GM23338 (cell line): ENCODE data around the gene PIH1D2. TPM values are rescaled to one million over a fixed set of nuclear protein-coding genes. Genes with fewer than 3 reads are reported as not detected.

Source experiments
- ATAC-seq: fragments of 200-7000 bp; cut with Tn5 transposase; 3 replicates; pipeline ENCODE4 v1.9.1; 2020
- DNase-seq: peaks from one replicate; pipeline ENCODE4 v3.0.0-alpha.2; 2015; ENCODE audit warnings: low spot score
- H2AFZ ChIP-seq: fragments of 200-600 bp; sonication (generic); 2 replicates; pipeline ENCODE4 v1.8.0; 2016; ENCODE audit warnings: antibody characterized with exemption, mild to moderate bottlenecking, moderate library complexity
- H3F3A ChIP-seq: fragments of 200-600 bp; sonication (generic); replicated peaks from 2 replicates; pipeline ENCODE4 v1.8.0; 2017; ENCODE audit warnings: antibody characterized with exemption, mixed run types, low read depth
- H3K27ac ChIP-seq: fragments of 200-600 bp; sonication (generic); 2 replicates; pipeline ENCODE4 v1.6.1; 2016; ENCODE audit warnings: low read depth
- H3K27me3 ChIP-seq: fragments of 200-600 bp; sonication (generic); 2 replicates; pipeline ENCODE4 v1.8.0; 2016; ENCODE audit warnings: mild to moderate bottlenecking, mixed run types, moderate library complexity; ENCODE audit not compliant: insufficient read depth
- H3K36me3 ChIP-seq: fragments of 200-600 bp; sonication (generic); 2 replicates; pipeline ENCODE4 v1.8.0; 2016; ENCODE audit warnings: mild to moderate bottlenecking; ENCODE audit not compliant: insufficient read depth
- H3K4me1 ChIP-seq: fragments of 200-600 bp; sonication (generic); 2 replicates; pipeline ENCODE4 v1.8.0; 2016; ENCODE audit warnings: mild to moderate bottlenecking, moderate library complexity; ENCODE audit not compliant: insufficient read depth
- H3K4me2 ChIP-seq: fragments of 200-600 bp; sonication (generic); 2 replicates; pipeline ENCODE4 v1.7.1; 2017; ENCODE audit warnings: mixed run types
- H3K4me3 ChIP-seq: fragments of 200-600 bp; sonication (generic); 2 replicates; pipeline ENCODE4 v1.6.1; 2016; ENCODE audit warnings: mixed run types
- H3K79me2 ChIP-seq: fragments of 200-600 bp; sonication (generic); replicated peaks from 2 replicates; pipeline ENCODE4 v1.8.0; 2017; ENCODE audit warnings: mild to moderate bottlenecking; ENCODE audit not compliant: insufficient read depth
- H3K9me2 ChIP-seq: fragments of 200-600 bp; sonication (generic); 2 replicates; pipeline ENCODE4 v1.8.0; 2017; ENCODE audit not compliant: insufficient read depth
- H4K20me1 ChIP-seq: fragments of 200-600 bp; sonication (generic); replicated peaks from 2 replicates; pipeline ENCODE4 v1.8.0; 2017; ENCODE audit warnings: mild to moderate bottlenecking; ENCODE audit not compliant: insufficient read depth
- H3K27ac Mint-ChIP-seq: 2 replicates; pipeline ENCODE4 v1.8.0; 2020; ENCODE audit warnings: inconsistent platforms, mild to moderate bottlenecking, moderate library complexity, mixed read lengths
- H3K27me3 Mint-ChIP-seq: 3 replicates; pipeline ENCODE4 v1.8.0; 2022; ENCODE audit warnings: low read depth, mild to moderate bottlenecking, moderate library complexity, mixed read lengths, inconsistent platforms; ENCODE audit not compliant: insufficient read depth, poor library complexity
- H3K36me3 Mint-ChIP-seq: 3 replicates; pipeline ENCODE4 v1.8.0; 2021; ENCODE audit warnings: low read depth, mild to moderate bottlenecking, inconsistent platforms, moderate library complexity, mixed read lengths
- H3K4me1 Mint-ChIP-seq: 3 replicates; pipeline ENCODE4 v1.8.0; 2020; ENCODE audit warnings: mild to moderate bottlenecking, inconsistent platforms, mixed read lengths
- H3K4me3 Mint-ChIP-seq: 3 replicates; pipeline ENCODE4 v1.8.0; 2021; ENCODE audit warnings: moderate library complexity, mild to moderate bottlenecking, inconsistent platforms, mixed read lengths
- H3K9me3 Mint-ChIP-seq: 3 replicates; pipeline ENCODE4 v1.8.0; 2020; ENCODE audit warnings: moderate library complexity, mild to moderate bottlenecking, inconsistent platforms, mixed read lengths
- CREB1 ChIP-seq: fragments of 250-450 bp; sonication (Bioruptor Pico); IDR thresholded peaks from 2 replicates; pipeline ENCODE4 v1.5.0; 2020; ENCODE audit warnings: low read depth, mild to moderate bottlenecking, moderate library complexity
- CTCF ChIP-seq, 2 experiments: fragments of 200-600 bp in 1 of 2; sonication (generic) in 1 of 2; conservative IDR thresholded peaks; 2 replicates each; pipeline versions ENCODE4 v1.5.1 to v1.6.1; 2016 to 2017; ENCODE audit warnings: antibody characterized with exemption in 2 of 2, low read depth in 2 of 2, mild to moderate bottlenecking in 2 of 2, moderate library complexity in 1 of 2
- ETS1 ChIP-seq: IDR thresholded peaks from 2 replicates; pipeline ENCODE4 v1.6.1; 2016; ENCODE audit warnings: antibody characterized with exemption
- EZH2 ChIP-seq: fragments of 200-600 bp; sonication (generic); IDR thresholded peaks from one replicate; pipeline ENCODE4 v1.8.0; 2017; ENCODE audit warnings: antibody characterized with exemption, mild to moderate bottlenecking, low read depth; ENCODE audit not compliant: unreplicated experiment
- EZH2phosphoT487 ChIP-seq: fragments of 200-600 bp; sonication (generic); IDR thresholded peaks from one replicate; pipeline ENCODE4 v1.8.1; 2018; ENCODE audit warnings: antibody characterized with exemption; ENCODE audit not compliant: unreplicated experiment
- JUNB ChIP-seq: IDR thresholded peaks from one replicate; pipeline ENCODE4 v1.6.1; 2016; ENCODE audit warnings: antibody characterized with exemption; ENCODE audit not compliant: unreplicated experiment
- NANOG ChIP-seq: IDR thresholded peaks from 2 replicates; pipeline ENCODE4 v1.6.1; 2016; ENCODE audit warnings: antibody characterized with exemption, borderline replicate concordance
- POLR2AphosphoS5 ChIP-seq: IDR thresholded peaks from 2 replicates; pipeline ENCODE4 v1.6.1; 2016; ENCODE audit warnings: antibody characterized with exemption, low read depth
- REST ChIP-seq: IDR thresholded peaks from one replicate; pipeline ENCODE4 v1.6.1; 2018; ENCODE audit warnings: antibody characterized with exemption; ENCODE audit not compliant: unreplicated experiment
- STAT1 ChIP-seq: IDR thresholded peaks from one replicate; pipeline ENCODE4 v1.6.1; 2016; ENCODE audit warnings: antibody characterized with exemption; ENCODE audit not compliant: unreplicated experiment
- ZNF114 ChIP-seq: fragments of 250-450 bp; sonication (Bioruptor Pico); IDR thresholded peaks from 2 replicates; pipeline ENCODE4 v1.5.0; 2020; ENCODE audit warnings: mild to moderate bottlenecking, moderate library complexity
- ZNF331 ChIP-seq: fragments of 250-450 bp; sonication (Bioruptor Pico); IDR thresholded peaks from 2 replicates; pipeline ENCODE4 v1.5.0; 2020; ENCODE audit warnings: low read depth, mild to moderate bottlenecking, moderate library complexity
- ZNF462 ChIP-seq: fragments of 250-450 bp; sonication (Bioruptor Pico); IDR thresholded peaks from 2 replicates; pipeline ENCODE4 v1.5.0; 2020; ENCODE audit warnings: mild to moderate bottlenecking, moderate library complexity
- polyA plus RNA-seq: library from polyadenylated mRNA; unstranded; fragments of >200 nt; fragmentation: Nextera tagmentation; extraction: Ambion mirVana; gene quantifications from 2 replicates; pipeline ENCODE4 v1.2.1, GENCODE V29; 2016
- total RNA-seq: library from RNA; depleted of rRNA; stranded (reverse); fragments of >200 nt; shearing (Covaris generic); gene quantifications from 2 replicates; pipeline ENCODE4 v1.2.3, GENCODE V29; 2014

The PIH1D2 gene
- total and polyA plus RNA-seq, 2 experiments from 2014 or later = 0.80 to 0.89 TPM

DNA sequence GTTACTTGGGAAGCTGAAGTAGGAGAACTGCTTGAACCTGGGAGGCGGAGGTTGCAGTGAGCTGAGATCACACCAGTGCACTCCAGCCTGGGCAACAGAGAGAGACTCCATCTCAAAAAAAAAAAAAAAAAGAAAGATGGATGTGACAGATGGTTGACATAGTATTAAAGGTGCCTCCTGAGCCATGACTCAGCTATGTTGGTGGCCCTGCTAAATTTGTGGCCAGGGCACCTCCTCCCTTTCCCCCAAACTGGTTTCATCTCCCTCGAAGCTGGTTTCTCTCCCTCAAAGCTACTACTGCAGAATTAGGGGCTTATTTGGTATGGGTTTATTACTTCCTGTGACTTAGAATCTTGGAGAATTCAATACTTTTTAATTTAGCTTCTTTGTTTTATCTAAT is 44.4 kb upstream of the PIH1D2 start:
- DNase-seq (no peak), ATAC-seq (no peak)
- no peaks in the 10 kb centered on the region for H3K36me3 Mint-ChIP-seq
- Histone ChIP-seq H3K9me2 (no peaks in the 10 kb centered on the region), H3K36me3 (no peaks in the 10 kb centered on the region), H3F3A (no peaks in the 10 kb centered on the region), H4K20me1 (no peaks in the 10 kb centered on the region), H2AFZ (no peak overlapping the region), H3K4me3 (no peak overlapping the region), H3K4me1 (no peaks in the 10 kb centered on the region), H3K27ac (no peak overlapping the region), H3K79me2 (no peaks in the 10 kb centered on the region), H3K27me3 (no peaks in the 10 kb centered on the region), H3K4me2 (no peak overlapping the region)
- TF ChIP-seq STAT1 = no peak
- TF ChIP-seq ZNF331 (CRISPR knock-in tag) = no peak
- TF ChIP-seq POLR2AphosphoS5 = no peak
- no peak for TF ChIP-seq NANOG
- no peak for TF ChIP-seq EZH2phosphoT487
- no peak for TF ChIP-seq CREB1 (CRISPR knock-in tag)
- TF ChIP-seq JUNB = no peak
- no peak for TF ChIP-seq ZNF462 (CRISPR knock-in tag)
- TF ChIP-seq CTCF (conservative IDR thresholded peaks at IDR 0.05; ENCODE audit: low read depth in 2 of 2) = no peak
- TF ChIP-seq REST = no peak
- no peak for TF ChIP-seq EZH2
- TF ChIP-seq ZNF114 (CRISPR knock-in tag) = no peak
- TF ChIP-seq ETS1 = no peak
- peaks cover 3% of the 10 kb centered on the region; the same call in 1 of the 3 replicates for H3K9me3 Mint-ChIP-seq
- no peak overlapping the region for H3K27ac Mint-ChIP-seq
- peaks cover 5% of the 10 kb centered on the region for H3K27me3 Mint-ChIP-seq
- no peak overlapping the region for H3K4me3 Mint-ChIP-seq
- no peaks in the 10 kb centered on the region for H3K4me1 Mint-ChIP-seq
